ENCODE data around the gene SEMA7A. TPM values are rescaled to one million over a fixed set of nuclear protein-coding genes. Genes with fewer than 3 reads are reported as not detected.

Gene SEMA7A
- total RNA-seq, 1 experiment from 2014 or later, result 0.45 TPM

DNA sequence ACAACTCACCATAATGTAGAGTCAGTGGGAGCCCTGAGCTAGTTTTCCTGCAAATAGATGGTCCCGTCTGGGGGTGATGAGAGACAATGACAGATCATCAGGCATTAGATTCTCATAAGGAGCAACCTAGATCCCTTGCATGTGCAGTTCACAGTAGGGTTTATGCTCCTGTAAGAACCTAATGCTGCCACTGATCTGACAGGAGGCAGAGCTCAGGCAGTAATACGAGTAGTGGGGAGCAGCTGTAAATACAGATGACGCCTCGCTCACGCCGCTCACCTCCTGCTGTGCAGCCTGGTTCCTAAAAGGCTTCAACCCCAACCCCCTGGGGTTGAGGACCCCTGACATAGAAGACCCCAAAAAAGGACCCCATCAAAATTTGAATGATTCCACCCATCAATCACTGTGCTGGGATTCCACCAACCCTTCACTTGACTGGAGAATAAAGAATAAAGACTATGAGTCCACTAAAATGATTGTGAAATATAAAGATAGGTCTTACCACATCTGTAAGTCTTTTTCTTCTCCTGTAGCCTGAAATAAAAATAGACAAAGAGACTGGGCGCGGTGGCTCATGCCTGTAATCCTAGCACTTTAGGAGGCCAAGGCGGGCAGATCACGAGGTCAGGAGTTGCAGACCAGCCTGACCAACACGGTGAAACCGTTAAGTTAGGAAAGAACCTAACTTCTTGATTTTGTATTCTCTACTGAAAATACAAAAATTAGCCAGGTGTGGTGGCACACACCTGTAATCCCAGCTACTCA is 37.1 kb upstream of the SEMA7A start:
- BruUV-seq (replicated peaks), result no TSS peak
- Histone ChIP-seq H3K4me1 (ENCODE audit: insufficient read depth, low read length, poor library complexity, severe bottlenecking) (no peaks in the 10 kb centered on the region), H3K27me3 (replicated peaks; ENCODE audit: insufficient read depth, low read depth, low read length, poor library complexity) (no peaks in the 10 kb centered on the region), H3K27ac (ENCODE audit: low read depth, low read length, poor library complexity, severe bottlenecking) (no peak overlapping the region), H3K36me3 (ENCODE audit: insufficient read depth, low read length, poor library complexity, severe bottlenecking) (peaks cover 6% of the 10 kb centered on the region), H3K4me3 (ENCODE audit: low read depth, low read length, poor library complexity, severe bottlenecking) (no peak overlapping the region), H3K9me3 (ENCODE audit: low read depth, low read length, poor library complexity, severe bottlenecking) (no peaks in the 10 kb centered on the region)
- TF ChIP-seq EZH2 (IDR thresholded peaks at IDR 0.05; ENCODE audit: borderline replicate concordance, low read depth, low read length, poor library complexity, severe bottlenecking) (no peak), CTCF (conservative IDR thresholded peaks at IDR 0.05; ENCODE audit: low read depth, low read length) (no peak)
- no peak for DNase-seq (ENCODE audit: low spot score)
- POLR2A ChIA-PET (ENCODE audit: low non-redundant PET), result no interaction called here
- intact Hi-C loops (cut with micrococcal nuclease; ENCODE audit: unreplicated experiment), result no loop called here
- CTCF ChIA-PET, result no interaction called here

- no peaks in the 10 kb centered on the region for H3K4me1 ChIP-seq (ENCODE audit: insufficient read depth, low read length, poor library complexity, severe bottlenecking)
- ChIA-PET CTCF (interaction anchor here (0.6 kb wide), 1 partner anchor 86 kb away, joined by 7 read pairs; no protein-coding TSS in a partner anchor), POLR2A (ENCODE audit: low non-redundant PET) (no interaction called here)
- BruUV-seq (replicated peaks), result no TSS peak
- H3K27ac ChIP-seq (ENCODE audit: low read depth, low read length, poor library complexity, severe bottlenecking), result no peak overlapping the region
- no peak for DNase-seq (ENCODE audit: low spot score)
- no peak overlapping the region for H3K4me3 ChIP-seq (ENCODE audit: low read depth, low read length, poor library complexity, severe bottlenecking)
- H3K9me3 ChIP-seq (ENCODE audit: low read depth, low read length, poor library complexity, severe bottlenecking), result no peaks in the 10 kb centered on the region
- TF ChIP-seq CTCF (conservative IDR thresholded peaks at IDR 0.05; ENCODE audit: low read depth, low read length) (no peak), EZH2 (IDR thresholded peaks at IDR 0.05; ENCODE audit: borderline replicate concordance, low read depth, low read length, poor library complexity, severe bottlenecking) (no peak)
- peaks cover 6% of the 10 kb centered on the region for H3K36me3 ChIP-seq (ENCODE audit: insufficient read depth, low read length, poor library complexity, severe bottlenecking)
- intact Hi-C loops (cut with micrococcal nuclease; ENCODE audit: unreplicated experiment), result no loop called here
- no peaks in the 10 kb centered on the region for H3K27me3 ChIP-seq (replicated peaks; ENCODE audit: insufficient read depth, low read depth, low read length, poor library complexity)
Observed at GRCh38 chr15:74468341-74469032, 34.7 kb upstream of the SEMA7A start.

- Histone ChIP-seq H3K27me3 (replicated peaks; ENCODE audit: insufficient read depth, low read depth, low read length, poor library complexity) (no peaks in the 10 kb centered on the region), H3K4me1 (ENCODE audit: insufficient read depth, low read length, poor library complexity, severe bottlenecking) (no peaks in the 10 kb centered on the region), H3K36me3 (ENCODE audit: insufficient read depth, low read length, poor library complexity, severe bottlenecking) (peaks cover 6% of the 10 kb centered on the region), H3K9me3 (ENCODE audit: low read depth, low read length, poor library complexity, severe bottlenecking) (no peaks in the 10 kb centered on the region), H3K27ac (ENCODE audit: low read depth, low read length, poor library complexity, severe bottlenecking) (no peak overlapping the region), H3K4me3 (ENCODE audit: low read depth, low read length, poor library complexity, severe bottlenecking) (no peak overlapping the region)
- POLR2A ChIA-PET (ENCODE audit: low non-redundant PET), result no interaction called here
- BruUV-seq (replicated peaks), result no TSS peak
- CTCF ChIA-PET, result no interaction called here
- TF ChIP-seq EZH2 (IDR thresholded peaks at IDR 0.05; ENCODE audit: borderline replicate concordance, low read depth, low read length, poor library complexity, severe bottlenecking) (no peak), CTCF (conservative IDR thresholded peaks at IDR 0.05; ENCODE audit: low read depth, low read length) (no peak)
- intact Hi-C loops (cut with micrococcal nuclease; ENCODE audit: unreplicated experiment), result no loop called here
- DNase-seq (ENCODE audit: low spot score), result no peak
Observed at GRCh38 chr15:74466570-74466969, 32.8 kb upstream of the SEMA7A start.

Data from A673 (cell line).